ENCODE measurements around the gene POU4F2. TPM values are rescaled to one million over a fixed set of nuclear protein-coding genes. Genes with fewer than 3 reads are reported as not detected.
"Not testable (repeated sequence)": the region's sequence is repeated elsewhere in the genome, so short reads cannot be mapped to it uniquely, and the experiment has no call there.

POU4F2 gene
- total RNA-seq, 4 donors from 2014 or later, result not detected

- no peaks in the 10 kb centered on the region for H3K9me3 ChIP-seq
- DNase-seq, result no peak
- intact Hi-C loops (cut with DNase I), result no loop called here
- WGBS, 2 donors, result 2 to 5% methylated on average over 24 to 26 of the region's 72 CpGs
- H3K4me1 ChIP-seq, result peaks cover 0 to 15% (median 5%) of the 10 kb centered on the region in 3 donors
- H3K4me3 ChIP-seq, result peak overlapping the region; percentile 22 to 69 (median 36)
- peaks cover 0 to 81% (median 5%) of the 10 kb centered on the region in 4 donors for H3K27me3 ChIP-seq
- TF ChIP-seq POLR2A (IDR thresholded peaks at IDR 0.05) (no peak), CTCF (IDR thresholded peaks at IDR 0.05) (no peak)
- no peaks in the 10 kb centered on the region for H3K36me3 ChIP-seq
- no peak overlapping the region for H3K27ac ChIP-seq
Observed at GRCh38 chr4:146654687-146655520, 16.2 kb downstream of the POU4F2 start.

GRCh38 chr4:146655521-146655856 lies 16.8 kb downstream of the POU4F2 start:
- intact Hi-C loops (cut with DNase I), result no loop called here
- H3K4me1 ChIP-seq, result peaks cover 0 to 15% (median 5%) of the 10 kb centered on the region in 3 donors
- 35 to 49% methylated on average over 2 of the region's 9 CpGs for WGBS, 2 donors
- no peak overlapping the region for H3K27ac ChIP-seq
- TF ChIP-seq POLR2A (IDR thresholded peaks at IDR 0.05) (no peak), CTCF (IDR thresholded peaks at IDR 0.05) (no peak)
- H3K4me3 ChIP-seq, result peak overlapping the region; percentile 22 to 69 (median 36)
- no peak for DNase-seq
- no peaks in the 10 kb centered on the region for H3K36me3 ChIP-seq
- peaks cover 0 to 79% (median 3%) of the 10 kb centered on the region in 4 donors for H3K27me3 ChIP-seq
- no peaks in the 10 kb centered on the region for H3K9me3 ChIP-seq

GRCh38 chr4:146661367-146661766 lies 22.7 kb downstream of the POU4F2 start:
- intact Hi-C loops (cut with DNase I), result no loop called here
- TF ChIP-seq POLR2A (IDR thresholded peaks at IDR 0.05) (no peak), CTCF (IDR thresholded peaks at IDR 0.05) (no peak)
- Histone ChIP-seq H3K36me3 (no peaks in the 10 kb centered on the region), H3K4me3 (no peak overlapping the region), H3K27me3 (peaks cover 0 to 24% (median 0%) of the 10 kb centered on the region in 4 donors), H3K27ac (no peak overlapping the region), H3K4me1 (no peaks in the 10 kb centered on the region), H3K9me3 (no peaks in the 10 kb centered on the region)
- 42 to 49% methylated on average over 4 of the region's 4 CpGs for WGBS, 2 donors
- no peak for DNase-seq

GRCh38 chr4:146663968-146664311 lies 25.2 kb downstream of the POU4F2 start:
- WGBS, 2 donors, result 74 to 100% methylated on average over 1 to 5 of the region's 6 CpGs
- H3K9me3 ChIP-seq; intact Hi-C loops (cut with DNase I); H3K27ac ChIP-seq; H3K4me3 ChIP-seq; DNase-seq; H3K36me3 ChIP-seq; H3K4me1 ChIP-seq; H3K27me3 ChIP-seq: not testable (repeated sequence)

GRCh38 chr4:146674829-146675570 lies 36.3 kb downstream of the POU4F2 start:
- TF ChIP-seq CTCF (IDR thresholded peaks at IDR 0.05), result no peak
- TF ChIP-seq POLR2A (IDR thresholded peaks at IDR 0.05), result no peak
- WGBS, 2 donors, result 28 to 40% methylated on average over 2 of the region's 2 CpGs

More at GRCh38 chr4:146674829-146675570, 36.3 kb downstream of the POU4F2 start:
- intact Hi-C loops (cut with DNase I), result no loop called here
- H3K27ac ChIP-seq, result no peak overlapping the region
- H3K36me3 ChIP-seq, result no peaks in the 10 kb centered on the region
- DNase-seq, result no peak
- H3K9me3 ChIP-seq, result no peaks in the 10 kb centered on the region
- H3K27me3 ChIP-seq, result no peaks in the 10 kb centered on the region
- no peak overlapping the region for H3K4me3 ChIP-seq
- H3K4me1 ChIP-seq, result no peaks in the 10 kb centered on the region

Other genes starting within 250 kb of the POU4F2 start
- 10 to 100 TPM in 3 of 4 donors, 1 to 10 TPM in 1; 9.7 to 23.5 (median 13.5) TPM for gene SLC10A7, start 117.0 kb upstream of the POU4F2 start, total RNA-seq

Data from esophagus squamous epithelium (tissue), 5 donors.